ENCODE results near the gene TAB2.
"Not testable (repeated sequence)": the region's sequence is repeated elsewhere in the genome, so short reads cannot be mapped to it uniquely, and the experiment has no call there.

TAB2 gene

DNA sequence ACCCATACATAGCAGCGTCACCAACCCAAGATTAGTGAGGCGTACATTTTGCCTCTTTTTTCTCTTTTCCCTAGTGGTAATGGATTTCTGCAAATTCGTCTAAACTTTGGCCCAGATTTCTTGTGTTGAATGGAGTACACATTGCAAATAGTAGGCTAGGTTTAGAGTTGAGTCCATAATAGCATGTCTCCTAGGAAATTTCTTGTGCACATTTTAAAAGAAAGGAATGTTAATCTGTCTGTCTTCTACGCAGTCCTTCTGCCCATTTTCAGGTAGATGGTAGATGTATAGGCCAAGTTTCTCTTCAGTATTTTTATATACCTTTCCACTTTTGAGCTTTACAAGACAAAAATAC is 15.7 kb downstream of the TAB2 start:
- DNase-seq (ENCODE audit: low spot score) (no peak), FAIRE-seq (no peak)

DNA sequence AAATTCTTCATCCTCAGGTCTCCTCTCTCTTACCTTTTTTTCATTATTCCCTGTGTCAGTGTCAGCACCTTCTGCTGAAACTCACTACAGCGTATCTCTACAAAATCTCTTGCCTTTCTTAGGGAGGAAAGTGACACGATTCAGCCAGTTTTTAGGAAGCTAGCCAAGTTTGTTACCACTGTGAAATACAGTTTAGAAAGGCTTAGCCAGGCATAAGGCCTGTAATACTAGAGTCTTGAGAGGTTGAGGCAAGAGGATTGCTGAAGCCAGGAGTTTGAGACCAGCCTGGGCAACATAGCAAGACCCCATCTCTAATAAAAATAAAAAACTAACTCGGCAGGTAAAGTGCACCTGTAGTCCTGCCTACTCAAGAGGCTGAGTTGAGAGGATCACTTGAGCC is 16.7 kb downstream of the TAB2 start:
- FAIRE-seq (peak; percentile 67), DNase-seq (ENCODE audit: low spot score) (peak; percentile 53)

DNA sequence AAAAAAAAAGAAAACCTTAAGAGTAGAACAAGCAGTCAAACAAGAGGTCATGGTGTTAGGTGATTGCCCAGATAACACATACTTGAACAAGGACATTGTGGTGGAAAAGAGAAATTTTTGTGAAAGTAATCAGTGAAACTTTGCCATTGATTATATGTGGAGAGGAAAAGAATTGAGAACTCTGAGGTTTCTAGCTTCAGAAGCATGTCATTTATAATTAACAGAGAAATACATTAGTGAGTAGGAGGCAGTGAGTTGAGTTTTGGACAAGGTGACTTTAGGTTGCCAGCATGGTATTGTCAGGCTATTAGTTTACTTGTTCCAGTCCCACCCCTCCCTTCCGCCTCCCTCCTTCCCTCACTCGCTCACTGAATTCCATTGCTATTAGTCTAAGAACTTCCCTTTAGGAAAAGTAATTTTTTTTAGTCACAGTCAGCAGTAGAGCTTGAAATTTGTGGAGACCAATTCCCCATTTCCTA is 17.2 kb downstream of the TAB2 start:
- FAIRE-seq: peak; percentile 88
- DNase-seq (ENCODE audit: low spot score): peak; percentile 75

- DNase-seq (ENCODE audit: low spot score) (peak; percentile 80), FAIRE-seq (peak; percentile 92)
These were observed 18.6 kb downstream of the TAB2 start for GRCh38 chr6:149335924-149336608.

GRCh38 chr6:149336609-149336928 is 19.1 kb downstream of the TAB2 start:
- DNase-seq (ENCODE audit: low spot score) (no peak), FAIRE-seq (no peak)

- FAIRE-seq (no peak), DNase-seq (ENCODE audit: low spot score) (no peak)
These were observed 19.8 kb downstream of the TAB2 start for GRCh38 chr6:149337320-149337719.

DNA sequence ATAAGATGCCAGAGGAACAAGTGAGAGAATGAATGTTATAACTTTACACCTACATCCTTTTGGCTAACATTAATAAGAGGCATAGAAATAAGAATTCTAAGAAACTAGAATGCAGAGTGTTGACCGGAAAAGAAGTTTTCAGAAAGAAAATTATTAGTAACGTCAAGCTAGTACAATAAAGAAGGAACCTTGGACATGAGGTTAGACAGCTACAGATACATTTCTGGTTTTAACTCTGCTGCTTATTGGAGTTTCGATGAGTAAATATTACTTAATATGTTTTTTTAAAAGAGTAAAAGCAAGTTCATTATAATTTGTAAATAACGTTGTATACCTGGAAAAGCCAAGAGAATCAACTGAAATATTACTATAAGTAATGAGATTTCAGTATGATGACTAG is 22.7 kb downstream of the TAB2 start:
- DNase-seq (ENCODE audit: low spot score): no peak
- no peak for FAIRE-seq

GRCh38 chr6:149342525-149342924 is 25.0 kb downstream of the TAB2 start:
- no peak for FAIRE-seq

DNA sequence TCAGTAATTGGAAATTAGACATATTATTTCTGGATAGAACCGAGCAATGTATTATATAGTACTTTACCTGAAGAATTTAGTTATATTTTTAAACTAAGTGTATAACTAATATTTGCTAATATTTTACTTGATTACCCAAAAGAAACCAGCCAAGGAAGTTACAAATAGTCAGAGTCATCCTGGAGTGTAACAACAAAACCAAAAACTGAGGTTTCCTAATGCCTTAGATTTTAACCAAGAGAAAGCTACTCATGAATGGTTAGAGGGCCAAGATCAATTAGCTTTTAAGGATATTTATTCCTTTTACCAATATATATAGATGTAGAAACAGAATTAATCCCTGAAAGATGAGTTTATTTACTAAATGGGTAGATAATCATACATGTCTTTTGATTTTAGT is 26.0 kb downstream of the TAB2 start:
- DNase-seq (ENCODE audit: low spot score) (no peak), FAIRE-seq (no peak)

More at GRCh38 chr6:149342525-149342924, 25.0 kb downstream of the TAB2 start:
- DNase-seq (ENCODE audit: low spot score): no peak

DNA sequence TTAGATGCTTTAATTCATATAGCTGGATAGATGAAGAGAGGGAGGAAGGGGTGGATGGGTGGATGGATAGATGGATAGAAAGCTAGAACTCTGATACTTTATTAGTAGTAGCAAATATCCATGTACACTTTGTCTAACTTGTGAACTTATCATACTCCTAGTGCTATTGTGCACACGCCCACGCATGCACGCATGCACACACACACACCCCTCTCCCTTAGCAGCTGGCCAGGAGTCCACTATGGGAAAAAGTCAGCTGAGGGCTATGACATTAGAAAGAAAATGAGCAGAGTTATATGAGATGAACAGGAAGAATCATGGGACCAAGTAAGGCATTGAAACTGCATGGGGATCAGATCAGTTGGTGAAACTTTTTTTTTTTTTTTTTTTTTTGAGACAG is 28.6 kb downstream of the TAB2 start:
- FAIRE-seq (no peak), DNase-seq (ENCODE audit: low spot score) (no peak)

GRCh38 chr6:149347067-149347466 is 29.6 kb downstream of the TAB2 start:
- DNase-seq (ENCODE audit: low spot score) (no peak), FAIRE-seq (peak; percentile 83)

DNA sequence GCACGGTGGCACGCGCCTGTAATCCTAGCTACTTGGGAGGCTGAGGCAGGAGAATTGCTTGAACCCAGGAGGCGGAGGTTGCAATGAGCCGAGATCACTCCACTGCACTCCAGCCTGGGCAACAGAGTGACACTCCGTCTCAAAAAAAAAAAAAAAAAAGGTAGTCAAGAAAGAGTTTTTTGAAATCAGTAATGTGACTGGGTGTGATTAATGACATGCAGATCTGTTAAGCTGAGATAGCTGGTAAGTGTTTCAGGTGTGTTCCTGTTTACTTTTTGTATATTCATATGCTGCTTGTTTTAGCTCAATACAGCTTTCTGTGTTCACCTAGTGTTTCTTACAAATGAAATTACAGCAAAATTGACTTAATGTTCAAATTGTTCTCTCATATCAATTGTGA is 31.8 kb downstream of the TAB2 start:
- not testable (repeated sequence) for FAIRE-seq; DNase-seq (ENCODE audit: low spot score)

DNA sequence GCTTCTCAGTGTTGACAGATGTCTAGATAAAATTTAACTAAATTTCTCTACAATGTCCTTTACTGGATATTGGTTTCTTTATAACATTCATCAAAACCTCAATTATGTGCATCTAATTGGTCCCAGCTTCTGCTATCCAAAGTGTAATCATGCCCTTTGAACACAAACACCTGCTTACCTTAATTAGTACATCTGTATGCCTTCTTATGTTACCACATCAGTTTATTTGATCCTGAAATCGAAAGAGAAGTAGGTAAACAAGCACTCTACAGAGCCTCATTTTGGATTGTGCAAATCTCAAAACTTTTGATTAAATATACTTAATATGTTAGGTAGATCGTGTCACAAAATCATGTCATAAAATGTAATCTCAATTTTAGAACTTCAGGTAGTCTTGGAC is 36.5 kb downstream of the TAB2 start:
- FAIRE-seq (no peak), DNase-seq (ENCODE audit: low spot score) (no peak)

- no peak for DNase-seq (ENCODE audit: low spot score)
- no peak for FAIRE-seq
These were observed 38.7 kb downstream of the TAB2 start for GRCh38 chr6:149356081-149356750.

DNA sequence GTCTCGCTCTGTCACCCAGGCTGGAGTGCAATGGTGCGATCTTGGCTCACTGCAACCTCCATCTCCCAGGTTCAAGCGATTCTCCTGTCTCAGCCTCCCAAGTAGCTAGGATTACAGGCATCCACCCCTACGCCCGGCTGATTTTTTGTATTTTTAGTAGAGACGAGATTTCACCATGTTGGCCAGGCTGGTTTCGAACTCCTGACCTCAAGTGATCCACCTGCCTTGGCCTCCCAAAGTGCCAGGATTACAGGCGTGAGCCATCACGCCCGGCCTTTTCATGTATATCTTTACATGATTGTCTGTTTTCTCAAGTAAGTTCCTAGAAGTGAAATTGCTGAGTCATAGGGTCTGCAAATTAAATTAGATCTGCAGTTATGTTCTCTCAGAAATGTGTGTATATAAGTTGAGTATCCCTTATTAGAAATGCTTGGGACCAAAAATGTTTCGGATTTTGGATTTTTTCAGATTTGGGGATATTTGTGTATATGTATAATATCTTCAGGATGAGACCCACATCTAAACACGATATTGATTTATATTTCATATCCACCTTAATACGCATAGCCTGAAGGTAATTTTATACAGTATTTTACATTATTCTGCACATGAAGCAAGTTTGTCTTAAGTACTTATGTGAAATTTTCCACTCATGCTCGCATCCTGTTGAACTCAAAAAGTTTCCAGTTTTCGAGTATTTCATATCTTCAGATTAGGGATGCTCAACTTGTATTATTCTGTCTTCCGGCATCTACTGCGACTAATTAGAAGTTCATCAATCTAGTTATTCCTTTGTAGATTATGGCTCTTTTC is 40.4 kb downstream of the TAB2 start:
- FAIRE-seq (no peak), DNase-seq (ENCODE audit: low spot score) (no peak)

DNA sequence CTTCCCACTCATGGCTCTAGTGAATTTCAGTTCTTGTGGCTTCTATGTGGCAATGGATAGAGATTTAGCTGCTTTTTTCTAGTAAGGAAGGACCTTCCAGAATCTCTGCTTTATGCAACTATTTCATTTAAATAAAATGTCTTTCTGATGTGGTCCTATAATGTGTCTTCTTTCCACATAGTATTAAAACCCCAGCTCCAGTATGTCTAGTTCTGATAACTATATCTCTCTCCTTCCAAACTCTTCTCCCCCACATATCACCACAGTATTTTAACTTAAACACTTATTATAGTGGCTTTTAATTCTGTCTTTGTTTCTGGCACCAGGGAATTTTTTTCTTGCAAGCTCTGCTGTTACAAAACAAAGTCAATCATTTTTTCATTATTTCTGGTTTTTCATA is 41.9 kb downstream of the TAB2 start:
- DNase-seq (ENCODE audit: low spot score) (no peak), FAIRE-seq (no peak)

DNA sequence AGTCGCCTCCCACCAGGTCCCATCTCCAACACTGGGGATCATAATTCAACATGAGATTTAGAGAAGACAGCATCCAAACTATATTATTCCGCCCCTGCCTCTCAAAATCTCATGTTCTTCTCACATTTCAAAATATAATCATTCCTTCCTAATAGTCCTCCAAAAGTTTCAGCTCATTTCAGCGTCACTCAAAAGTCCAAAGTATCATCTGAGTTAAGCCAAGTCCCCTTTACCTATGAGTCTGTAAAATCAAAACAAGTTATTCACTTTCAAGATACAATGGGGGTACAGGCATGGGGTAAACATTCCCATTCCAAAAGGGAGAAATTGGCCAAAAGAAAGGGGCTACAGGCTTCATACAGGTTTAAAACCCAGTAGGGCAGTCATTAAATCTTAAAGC is 43.0 kb downstream of the TAB2 start:
- no peak for DNase-seq (ENCODE audit: low spot score)
- no peak for FAIRE-seq

DNA sequence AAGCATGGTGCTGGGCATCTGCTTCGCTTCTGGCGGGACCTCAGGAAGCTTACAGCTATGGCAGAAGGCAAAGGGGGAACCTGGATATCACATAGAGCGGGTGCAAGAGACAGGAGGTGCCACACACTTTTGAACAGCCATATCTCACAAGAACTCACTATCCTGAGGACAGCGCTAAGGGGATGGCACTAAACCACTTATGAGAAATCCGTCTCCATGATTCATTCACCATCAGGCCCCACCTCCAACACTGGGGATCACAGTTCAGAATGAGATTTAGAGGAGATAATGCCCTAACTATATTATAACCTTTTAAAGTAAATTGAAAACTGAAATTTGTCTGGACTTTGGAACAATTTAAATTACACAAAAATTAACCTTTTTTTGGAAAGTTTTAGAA is 44.8 kb downstream of the TAB2 start:
- DNase-seq (ENCODE audit: low spot score): no peak
- no peak for FAIRE-seq

DNA sequence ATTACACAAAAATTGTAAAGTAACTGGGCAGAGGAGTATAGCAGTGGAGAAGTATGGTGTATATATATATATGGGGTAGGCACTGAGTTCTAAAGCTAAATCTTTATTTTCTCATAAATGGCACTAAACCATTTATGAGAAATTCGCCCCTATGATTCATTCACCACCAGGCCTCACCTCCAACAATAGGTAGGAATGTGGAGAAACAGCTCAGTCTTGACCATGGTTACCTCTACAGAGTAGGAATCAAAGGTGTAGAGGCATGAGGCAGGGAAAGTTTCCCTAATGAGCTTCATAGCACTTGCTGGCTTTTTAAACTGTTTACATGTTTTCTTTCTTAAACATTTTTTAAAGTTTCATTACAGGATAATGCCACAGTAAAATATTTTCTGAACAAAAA is 45.6 kb downstream of the TAB2 start:
- no peak for FAIRE-seq
- no peak for DNase-seq (ENCODE audit: low spot score)

- FAIRE-seq: no peak
- DNase-seq (ENCODE audit: low spot score): no peak
These were observed 47.0 kb downstream of the TAB2 start for GRCh38 chr6:149364557-149364956.

- FAIRE-seq (no peak), DNase-seq (ENCODE audit: low spot score) (no peak)
These were observed 47.7 kb downstream of the TAB2 start for GRCh38 chr6:149365197-149365596.

DNA sequence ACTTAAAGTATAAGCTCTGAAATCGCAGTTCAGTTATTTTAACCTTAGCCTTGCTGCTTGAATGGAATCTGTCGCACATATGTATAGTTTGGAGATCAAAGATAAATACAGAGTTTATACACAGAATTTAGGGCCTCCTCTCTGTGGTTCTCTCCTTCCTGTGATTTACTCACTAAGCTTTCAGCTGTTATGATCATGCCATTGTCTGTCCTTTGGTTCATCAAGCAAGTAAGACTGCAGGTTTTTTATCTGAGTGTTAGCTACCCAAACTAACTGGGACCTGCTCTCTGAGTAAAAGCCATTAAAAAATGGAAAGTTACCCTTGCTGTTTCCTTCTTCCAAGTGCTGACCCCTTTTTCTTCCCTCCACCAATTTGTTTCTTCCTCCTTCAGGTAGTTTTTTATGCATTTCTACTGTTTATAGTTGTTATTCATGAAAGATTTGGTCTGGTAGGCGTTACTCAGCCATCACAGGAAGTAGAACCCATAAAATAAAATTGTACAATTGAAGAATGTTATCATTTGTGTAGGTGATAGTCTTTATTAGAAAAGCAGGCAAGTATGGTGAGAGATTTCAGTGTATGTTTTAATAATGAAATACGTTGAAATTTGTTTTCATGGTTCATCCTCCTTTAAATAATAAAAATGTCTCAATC is 48.9 kb downstream of the TAB2 start:
- FAIRE-seq: no peak
- DNase-seq (ENCODE audit: low spot score): no peak
